Smooth muscle cell (in vitro differentiated cells): Measurements from ENCODE around the gene DLG4. TPM values are rescaled to one million over a fixed set of nuclear protein-coding genes. Genes with fewer than 3 reads are reported as not detected.

Source experiments
- DNase-seq: peaks from one replicate; lab custom pipeline; 2025; ENCODE audit not compliant: unreplicated experiment; lab: John Stamatoyannopoulos, UW
- H2AFZ ChIP-seq: fragments of 200-600 bp; sonication (generic); 2 replicates; pipeline ENCODE4 v1.6.0; 2016; ENCODE audit warnings: antibody characterized with exemption, low read depth, mild to moderate bottlenecking
- H3F3A ChIP-seq: fragments of 200-600 bp; sonication (generic); 2 replicates; pipeline ENCODE4 v1.6.0; 2017; ENCODE audit warnings: antibody characterized with exemption, low read depth
- H3K27ac ChIP-seq: fragments of 200-600 bp; sonication (generic); 2 replicates; pipeline ENCODE4 v1.5.1; 2016; ENCODE audit warnings: low read depth, mild to moderate bottlenecking
- H3K27me3 ChIP-seq: fragments of 200-600 bp; sonication (generic); 2 replicates; pipeline ENCODE4 v1.6.1; 2016; ENCODE audit warnings: low read depth, mild to moderate bottlenecking
- H3K36me3 ChIP-seq: fragments of 200-600 bp; sonication (generic); 2 replicates; pipeline ENCODE4 v1.5.1; 2016; ENCODE audit warnings: low read depth
- H3K4me1 ChIP-seq: fragments of 200-600 bp; sonication (generic); 2 replicates; pipeline ENCODE4 v1.5.1; 2016; ENCODE audit warnings: low read depth
- H3K4me2 ChIP-seq: fragments of 200-600 bp; sonication (generic); 2 replicates; pipeline ENCODE4 v1.6.0; 2016; ENCODE audit warnings: mild to moderate bottlenecking
- H3K4me3 ChIP-seq: fragments of 200-600 bp; sonication (generic); 2 replicates; pipeline ENCODE4 v1.5.1; 2016; ENCODE audit warnings: mild to moderate bottlenecking
- H3K79me2 ChIP-seq: fragments of 200-600 bp; sonication (generic); 2 replicates; pipeline ENCODE4 v1.6.0; 2016; ENCODE audit warnings: low read depth, mild to moderate bottlenecking
- H3K9ac ChIP-seq: fragments of 200-600 bp; sonication (generic); 2 replicates; pipeline ENCODE4 v1.6.0; 2016; ENCODE audit warnings: low read depth
- H3K9me3 ChIP-seq: fragments of 200-600 bp; sonication (generic); replicated peaks from 2 replicates; pipeline ENCODE4 v1.5.1; 2016; ENCODE audit warnings: low read depth
- H4K20me1 ChIP-seq: fragments of 200-600 bp; sonication (generic); 2 replicates; pipeline ENCODE4 v1.6.0; 2016; ENCODE audit warnings: low read depth
- CTCF ChIP-seq: fragments of 200-600 bp; sonication (generic); IDR thresholded peaks from 2 replicates; pipeline ENCODE4 v1.5.1; 2017; ENCODE audit warnings: borderline replicate concordance, mild to moderate bottlenecking, antibody characterized with exemption; ENCODE audit not compliant: insufficient read depth, poor library complexity, severe bottlenecking
- WGBS: methylation state at CpG from one replicate; pipeline ENCODE4 v1.1.7; 2016; ENCODE audit warnings: low lambda C conversion rate; 5-methylcytosine and 5-hydroxymethylcytosine counted together
- polyA plus RNA-seq: library from polyadenylated mRNA; unstranded; fragments of >200 nt; fragmentation: Nextera tagmentation; extraction: Ambion mirVana; gene quantifications from 2 replicates; pipeline ENCODE4 v1.2.1, GENCODE V29; 2016
- total RNA-seq: library from RNA; depleted of rRNA; stranded (reverse); fragments of >200 nt; gene quantifications from 2 replicates; pipeline ENCODE4 v1.2.3, GENCODE V29; 2014

DLG4 gene
- total and polyA plus RNA-seq, 2 experiments from 2014 or later, result 2.3 to 9.4 TPM

GRCh38 chr17:7237266-7237760 is 17.7 kb upstream of the DLG4 start:
- DNase-seq, result no peak
- WGBS, result 45% methylated on average over 6 of the region's 6 CpGs
- no peak for TF ChIP-seq CTCF
- Histone ChIP-seq H3K4me2 (peak overlapping the region; percentile 91), H3K27ac (peak overlapping the region; percentile 74), H3K9ac (peak overlapping the region; percentile 86), H3F3A (peaks cover 53% of the 10 kb centered on the region), H3K4me1 (peaks cover 31% of the 10 kb centered on the region), H3K79me2 (peaks cover 79% of the 10 kb centered on the region), H3K36me3 (no peaks in the 10 kb centered on the region), H3K27me3 (no peaks in the 10 kb centered on the region), H3K9me3 (no peaks in the 10 kb centered on the region), H4K20me1 (peaks cover 31% of the 10 kb centered on the region), H2AFZ (no peak overlapping the region), H3K4me3 (peak overlapping the region; percentile 98)

GRCh38 chr17:7236808-7237207 is 17.2 kb upstream of the DLG4 start:
- H3K9ac ChIP-seq, result no peak overlapping the region
- H3K4me3 ChIP-seq, result peak overlapping the region; percentile 98
- peaks cover 31% of the 10 kb centered on the region for H3K4me1 ChIP-seq
- no peak for TF ChIP-seq CTCF
- H4K20me1 ChIP-seq, result peaks cover 36% of the 10 kb centered on the region
- H3K36me3 ChIP-seq, result no peaks in the 10 kb centered on the region
- DNase-seq, result no peak
- H3F3A ChIP-seq, result peaks cover 50% of the 10 kb centered on the region
- peak overlapping the region; percentile 74 for H3K27ac ChIP-seq
- H3K79me2 ChIP-seq, result peaks cover 81% of the 10 kb centered on the region
- 89% methylated on average over 6 of the region's 6 CpGs for WGBS
- no peaks in the 10 kb centered on the region for H3K27me3 ChIP-seq
- H2AFZ ChIP-seq, result no peak overlapping the region
- H3K9me3 ChIP-seq, result no peaks in the 10 kb centered on the region
- H3K4me2 ChIP-seq, result peak overlapping the region; percentile 91

- H3K4me3 ChIP-seq, result no peak overlapping the region
- H3K9ac ChIP-seq, result no peak overlapping the region
- H2AFZ ChIP-seq, result no peak overlapping the region
- no peak for TF ChIP-seq CTCF
- WGBS, result 82% methylated on average over 22 of the region's 22 CpGs
- peaks cover 25% of the 10 kb centered on the region for H3K4me1 ChIP-seq
- H4K20me1 ChIP-seq, result peaks cover 44% of the 10 kb centered on the region
- H3K27ac ChIP-seq, result peak overlapping the region; percentile 74
- no peaks in the 10 kb centered on the region for H3K36me3 ChIP-seq
- no peaks in the 10 kb centered on the region for H3K27me3 ChIP-seq
- DNase-seq, result no peak
- H3K79me2 ChIP-seq, result peaks cover 81% of the 10 kb centered on the region
- H3K9me3 ChIP-seq, result no peaks in the 10 kb centered on the region
- peaks cover 42% of the 10 kb centered on the region for H3F3A ChIP-seq
- H3K4me2 ChIP-seq, result no peak overlapping the region
Measured at GRCh38 chr17:7235693-7236665, 16.3 kb upstream of the DLG4 start.
